GM23338 (cell line): ENCODE results near the gene SERINC4. TPM values are rescaled to one million over a fixed set of nuclear protein-coding genes. Genes with fewer than 3 reads are reported as not detected.

Experiments used
- ATAC-seq: fragments of 200-7000 bp; cut with Tn5 transposase; 3 replicates; pipeline ENCODE4 v1.9.1; 2020
- DNase-seq: peaks from one replicate; pipeline ENCODE4 v3.0.0-alpha.2; 2015; ENCODE audit warnings: low spot score
- H2AFZ ChIP-seq: fragments of 200-600 bp; sonication (generic); 2 replicates; pipeline ENCODE4 v1.8.0; 2016; ENCODE audit warnings: antibody characterized with exemption, mild to moderate bottlenecking, moderate library complexity
- H3F3A ChIP-seq: fragments of 200-600 bp; sonication (generic); replicated peaks from 2 replicates; pipeline ENCODE4 v1.8.0; 2017; ENCODE audit warnings: antibody characterized with exemption, mixed run types, low read depth
- H3K27ac ChIP-seq: fragments of 200-600 bp; sonication (generic); 2 replicates; pipeline ENCODE4 v1.6.1; 2016; ENCODE audit warnings: low read depth
- H3K27me3 ChIP-seq: fragments of 200-600 bp; sonication (generic); 2 replicates; pipeline ENCODE4 v1.8.0; 2016; ENCODE audit warnings: mild to moderate bottlenecking, mixed run types, moderate library complexity; ENCODE audit not compliant: insufficient read depth
- H3K36me3 ChIP-seq: fragments of 200-600 bp; sonication (generic); 2 replicates; pipeline ENCODE4 v1.8.0; 2016; ENCODE audit warnings: mild to moderate bottlenecking; ENCODE audit not compliant: insufficient read depth
- H3K4me1 ChIP-seq: fragments of 200-600 bp; sonication (generic); 2 replicates; pipeline ENCODE4 v1.8.0; 2016; ENCODE audit warnings: mild to moderate bottlenecking, moderate library complexity; ENCODE audit not compliant: insufficient read depth
- H3K4me2 ChIP-seq: fragments of 200-600 bp; sonication (generic); 2 replicates; pipeline ENCODE4 v1.7.1; 2017; ENCODE audit warnings: mixed run types
- H3K4me3 ChIP-seq: fragments of 200-600 bp; sonication (generic); 2 replicates; pipeline ENCODE4 v1.6.1; 2016; ENCODE audit warnings: mixed run types
- H3K79me2 ChIP-seq: fragments of 200-600 bp; sonication (generic); replicated peaks from 2 replicates; pipeline ENCODE4 v1.8.0; 2017; ENCODE audit warnings: mild to moderate bottlenecking; ENCODE audit not compliant: insufficient read depth
- H3K9me2 ChIP-seq: fragments of 200-600 bp; sonication (generic); 2 replicates; pipeline ENCODE4 v1.8.0; 2017; ENCODE audit not compliant: insufficient read depth
- H4K20me1 ChIP-seq: fragments of 200-600 bp; sonication (generic); replicated peaks from 2 replicates; pipeline ENCODE4 v1.8.0; 2017; ENCODE audit warnings: mild to moderate bottlenecking; ENCODE audit not compliant: insufficient read depth
- H3K27ac Mint-ChIP-seq: 2 replicates; pipeline ENCODE4 v1.8.0; 2020; ENCODE audit warnings: inconsistent platforms, mild to moderate bottlenecking, moderate library complexity, mixed read lengths
- H3K27me3 Mint-ChIP-seq: 3 replicates; pipeline ENCODE4 v1.8.0; 2022; ENCODE audit warnings: low read depth, mild to moderate bottlenecking, moderate library complexity, mixed read lengths, inconsistent platforms; ENCODE audit not compliant: insufficient read depth, poor library complexity
- H3K36me3 Mint-ChIP-seq: 3 replicates; pipeline ENCODE4 v1.8.0; 2021; ENCODE audit warnings: low read depth, mild to moderate bottlenecking, inconsistent platforms, moderate library complexity, mixed read lengths
- H3K4me1 Mint-ChIP-seq: 3 replicates; pipeline ENCODE4 v1.8.0; 2020; ENCODE audit warnings: mild to moderate bottlenecking, inconsistent platforms, mixed read lengths
- H3K4me3 Mint-ChIP-seq: 3 replicates; pipeline ENCODE4 v1.8.0; 2021; ENCODE audit warnings: moderate library complexity, mild to moderate bottlenecking, inconsistent platforms, mixed read lengths
- H3K9me3 Mint-ChIP-seq: 3 replicates; pipeline ENCODE4 v1.8.0; 2020; ENCODE audit warnings: moderate library complexity, mild to moderate bottlenecking, inconsistent platforms, mixed read lengths
- CREB1 ChIP-seq: fragments of 250-450 bp; sonication (Bioruptor Pico); IDR thresholded peaks from 2 replicates; pipeline ENCODE4 v1.5.0; 2020; ENCODE audit warnings: low read depth, mild to moderate bottlenecking, moderate library complexity
- EZH2 ChIP-seq: fragments of 200-600 bp; sonication (generic); IDR thresholded peaks from one replicate; pipeline ENCODE4 v1.8.0; 2017; ENCODE audit warnings: antibody characterized with exemption, mild to moderate bottlenecking, low read depth; ENCODE audit not compliant: unreplicated experiment
- EZH2phosphoT487 ChIP-seq: fragments of 200-600 bp; sonication (generic); IDR thresholded peaks from one replicate; pipeline ENCODE4 v1.8.1; 2018; ENCODE audit warnings: antibody characterized with exemption; ENCODE audit not compliant: unreplicated experiment
- JUNB ChIP-seq: IDR thresholded peaks from one replicate; pipeline ENCODE4 v1.6.1; 2016; ENCODE audit warnings: antibody characterized with exemption; ENCODE audit not compliant: unreplicated experiment
- NANOG ChIP-seq: IDR thresholded peaks from 2 replicates; pipeline ENCODE4 v1.6.1; 2016; ENCODE audit warnings: antibody characterized with exemption, borderline replicate concordance
- POLR2AphosphoS5 ChIP-seq: IDR thresholded peaks from 2 replicates; pipeline ENCODE4 v1.6.1; 2016; ENCODE audit warnings: antibody characterized with exemption, low read depth
- STAT1 ChIP-seq: IDR thresholded peaks from one replicate; pipeline ENCODE4 v1.6.1; 2016; ENCODE audit warnings: antibody characterized with exemption; ENCODE audit not compliant: unreplicated experiment
- ZNF114 ChIP-seq: fragments of 250-450 bp; sonication (Bioruptor Pico); IDR thresholded peaks from 2 replicates; pipeline ENCODE4 v1.5.0; 2020; ENCODE audit warnings: mild to moderate bottlenecking, moderate library complexity
- ZNF331 ChIP-seq: fragments of 250-450 bp; sonication (Bioruptor Pico); IDR thresholded peaks from 2 replicates; pipeline ENCODE4 v1.5.0; 2020; ENCODE audit warnings: low read depth, mild to moderate bottlenecking, moderate library complexity
- polyA plus RNA-seq: library from polyadenylated mRNA; unstranded; fragments of >200 nt; fragmentation: Nextera tagmentation; extraction: Ambion mirVana; gene quantifications from 2 replicates; pipeline ENCODE4 v1.2.1, GENCODE V29; 2016
- total RNA-seq: library from RNA; depleted of rRNA; stranded (reverse); fragments of >200 nt; shearing (Covaris generic); gene quantifications from 2 replicates; pipeline ENCODE4 v1.2.3, GENCODE V29; 2014
- TF ChIP-seq, protein P1 (sequence below): IDR thresholded peaks from 2 replicates; pipeline ENCODE4 v1.6.1; 2016; ENCODE audit warnings: antibody characterized with exemption
- TF ChIP-seq, protein P2 (sequence below): IDR thresholded peaks from one replicate; pipeline ENCODE4 v1.6.1; 2018; ENCODE audit warnings: antibody characterized with exemption; ENCODE audit not compliant: unreplicated experiment
- TF ChIP-seq, protein P3 (sequence below), 2 experiments: fragments of 200-600 bp in 1 of 2; sonication (generic) in 1 of 2; conservative IDR thresholded peaks; 2 replicates each; pipeline versions ENCODE4 v1.5.1 to v1.6.1; 2016 to 2017; ENCODE audit warnings: antibody characterized with exemption in 2 of 2, low read depth in 2 of 2, mild to moderate bottlenecking in 2 of 2, moderate library complexity in 1 of 2
- TF ChIP-seq, protein P4 (sequence below): fragments of 250-450 bp; sonication (Bioruptor Pico); IDR thresholded peaks from 2 replicates; pipeline ENCODE4 v1.5.0; 2020; ENCODE audit warnings: mild to moderate bottlenecking, moderate library complexity

The SERINC4 gene
- total and polyA plus RNA-seq, 2 experiments from 2014 or later = not detected

DNA sequence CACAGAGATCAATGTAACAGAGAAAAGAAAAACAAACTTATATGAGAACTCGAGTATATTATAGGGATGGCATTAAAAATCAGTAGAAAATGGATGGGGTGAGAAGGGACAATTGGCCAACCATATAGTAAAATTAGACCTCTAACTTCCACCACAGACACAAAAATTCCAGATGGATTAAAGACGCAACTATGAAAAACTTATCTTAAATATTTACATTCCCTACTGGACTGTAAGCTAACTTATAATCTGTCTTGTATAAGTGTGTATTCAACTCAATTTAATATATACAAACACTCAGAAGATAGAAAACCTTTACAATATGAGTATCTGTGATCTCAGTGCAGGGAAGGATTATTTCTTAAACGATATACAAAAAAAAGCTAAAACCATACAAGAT is 21.5 kb upstream of the SERINC4 start:
- H3K27ac Mint-ChIP-seq = no peak overlapping the region
- no peak overlapping the region for H3K4me2 ChIP-seq
- no peak overlapping the region for H3K4me3 Mint-ChIP-seq
- peaks cover 23% of the 10 kb centered on the region for H3K27me3 Mint-ChIP-seq
- H3F3A ChIP-seq = peaks cover 6% of the 10 kb centered on the region
- peaks cover 12% of the 10 kb centered on the region for H3K36me3 ChIP-seq
- TF ChIP-seq NANOG (no peak), JUNB (no peak), POLR2AphosphoS5 (no peak), ZNF114 (CRISPR knock-in tag) (no peak), ZNF331 (no peak), CREB1 (CRISPR knock-in tag) (no peak), EZH2phosphoT487 (no peak), STAT1 (no peak), EZH2 (no peak)
- TF ChIP-seq, protein P1, sequence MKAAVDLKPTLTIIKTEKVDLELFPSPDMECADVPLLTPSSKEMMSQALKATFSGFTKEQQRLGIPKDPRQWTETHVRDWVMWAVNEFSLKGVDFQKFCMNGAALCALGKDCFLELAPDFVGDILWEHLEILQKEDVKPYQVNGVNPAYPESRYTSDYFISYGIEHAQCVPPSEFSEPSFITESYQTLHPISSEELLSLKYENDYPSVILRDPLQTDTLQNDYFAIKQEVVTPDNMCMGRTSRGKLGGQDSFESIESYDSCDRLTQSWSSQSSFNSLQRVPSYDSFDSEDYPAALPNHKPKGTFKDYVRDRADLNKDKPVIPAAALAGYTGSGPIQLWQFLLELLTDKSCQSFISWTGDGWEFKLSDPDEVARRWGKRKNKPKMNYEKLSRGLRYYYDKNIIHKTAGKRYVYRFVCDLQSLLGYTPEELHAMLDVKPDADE = no peak
- TF ChIP-seq, protein P2, sequence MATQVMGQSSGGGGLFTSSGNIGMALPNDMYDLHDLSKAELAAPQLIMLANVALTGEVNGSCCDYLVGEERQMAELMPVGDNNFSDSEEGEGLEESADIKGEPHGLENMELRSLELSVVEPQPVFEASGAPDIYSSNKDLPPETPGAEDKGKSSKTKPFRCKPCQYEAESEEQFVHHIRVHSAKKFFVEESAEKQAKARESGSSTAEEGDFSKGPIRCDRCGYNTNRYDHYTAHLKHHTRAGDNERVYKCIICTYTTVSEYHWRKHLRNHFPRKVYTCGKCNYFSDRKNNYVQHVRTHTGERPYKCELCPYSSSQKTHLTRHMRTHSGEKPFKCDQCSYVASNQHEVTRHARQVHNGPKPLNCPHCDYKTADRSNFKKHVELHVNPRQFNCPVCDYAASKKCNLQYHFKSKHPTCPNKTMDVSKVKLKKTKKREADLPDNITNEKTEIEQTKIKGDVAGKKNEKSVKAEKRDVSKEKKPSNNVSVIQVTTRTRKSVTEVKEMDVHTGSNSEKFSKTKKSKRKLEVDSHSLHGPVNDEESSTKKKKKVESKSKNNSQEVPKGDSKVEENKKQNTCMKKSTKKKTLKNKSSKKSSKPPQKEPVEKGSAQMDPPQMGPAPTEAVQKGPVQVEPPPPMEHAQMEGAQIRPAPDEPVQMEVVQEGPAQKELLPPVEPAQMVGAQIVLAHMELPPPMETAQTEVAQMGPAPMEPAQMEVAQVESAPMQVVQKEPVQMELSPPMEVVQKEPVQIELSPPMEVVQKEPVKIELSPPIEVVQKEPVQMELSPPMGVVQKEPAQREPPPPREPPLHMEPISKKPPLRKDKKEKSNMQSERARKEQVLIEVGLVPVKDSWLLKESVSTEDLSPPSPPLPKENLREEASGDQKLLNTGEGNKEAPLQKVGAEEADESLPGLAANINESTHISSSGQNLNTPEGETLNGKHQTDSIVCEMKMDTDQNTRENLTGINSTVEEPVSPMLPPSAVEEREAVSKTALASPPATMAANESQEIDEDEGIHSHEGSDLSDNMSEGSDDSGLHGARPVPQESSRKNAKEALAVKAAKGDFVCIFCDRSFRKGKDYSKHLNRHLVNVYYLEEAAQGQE = no peak
- TF ChIP-seq, protein P3, sequence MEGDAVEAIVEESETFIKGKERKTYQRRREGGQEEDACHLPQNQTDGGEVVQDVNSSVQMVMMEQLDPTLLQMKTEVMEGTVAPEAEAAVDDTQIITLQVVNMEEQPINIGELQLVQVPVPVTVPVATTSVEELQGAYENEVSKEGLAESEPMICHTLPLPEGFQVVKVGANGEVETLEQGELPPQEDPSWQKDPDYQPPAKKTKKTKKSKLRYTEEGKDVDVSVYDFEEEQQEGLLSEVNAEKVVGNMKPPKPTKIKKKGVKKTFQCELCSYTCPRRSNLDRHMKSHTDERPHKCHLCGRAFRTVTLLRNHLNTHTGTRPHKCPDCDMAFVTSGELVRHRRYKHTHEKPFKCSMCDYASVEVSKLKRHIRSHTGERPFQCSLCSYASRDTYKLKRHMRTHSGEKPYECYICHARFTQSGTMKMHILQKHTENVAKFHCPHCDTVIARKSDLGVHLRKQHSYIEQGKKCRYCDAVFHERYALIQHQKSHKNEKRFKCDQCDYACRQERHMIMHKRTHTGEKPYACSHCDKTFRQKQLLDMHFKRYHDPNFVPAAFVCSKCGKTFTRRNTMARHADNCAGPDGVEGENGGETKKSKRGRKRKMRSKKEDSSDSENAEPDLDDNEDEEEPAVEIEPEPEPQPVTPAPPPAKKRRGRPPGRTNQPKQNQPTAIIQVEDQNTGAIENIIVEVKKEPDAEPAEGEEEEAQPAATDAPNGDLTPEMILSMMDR (conservative IDR thresholded peaks at IDR 0.05; ENCODE audit: low read depth in 2 of 2) = no peak
- TF ChIP-seq, protein P4, sequence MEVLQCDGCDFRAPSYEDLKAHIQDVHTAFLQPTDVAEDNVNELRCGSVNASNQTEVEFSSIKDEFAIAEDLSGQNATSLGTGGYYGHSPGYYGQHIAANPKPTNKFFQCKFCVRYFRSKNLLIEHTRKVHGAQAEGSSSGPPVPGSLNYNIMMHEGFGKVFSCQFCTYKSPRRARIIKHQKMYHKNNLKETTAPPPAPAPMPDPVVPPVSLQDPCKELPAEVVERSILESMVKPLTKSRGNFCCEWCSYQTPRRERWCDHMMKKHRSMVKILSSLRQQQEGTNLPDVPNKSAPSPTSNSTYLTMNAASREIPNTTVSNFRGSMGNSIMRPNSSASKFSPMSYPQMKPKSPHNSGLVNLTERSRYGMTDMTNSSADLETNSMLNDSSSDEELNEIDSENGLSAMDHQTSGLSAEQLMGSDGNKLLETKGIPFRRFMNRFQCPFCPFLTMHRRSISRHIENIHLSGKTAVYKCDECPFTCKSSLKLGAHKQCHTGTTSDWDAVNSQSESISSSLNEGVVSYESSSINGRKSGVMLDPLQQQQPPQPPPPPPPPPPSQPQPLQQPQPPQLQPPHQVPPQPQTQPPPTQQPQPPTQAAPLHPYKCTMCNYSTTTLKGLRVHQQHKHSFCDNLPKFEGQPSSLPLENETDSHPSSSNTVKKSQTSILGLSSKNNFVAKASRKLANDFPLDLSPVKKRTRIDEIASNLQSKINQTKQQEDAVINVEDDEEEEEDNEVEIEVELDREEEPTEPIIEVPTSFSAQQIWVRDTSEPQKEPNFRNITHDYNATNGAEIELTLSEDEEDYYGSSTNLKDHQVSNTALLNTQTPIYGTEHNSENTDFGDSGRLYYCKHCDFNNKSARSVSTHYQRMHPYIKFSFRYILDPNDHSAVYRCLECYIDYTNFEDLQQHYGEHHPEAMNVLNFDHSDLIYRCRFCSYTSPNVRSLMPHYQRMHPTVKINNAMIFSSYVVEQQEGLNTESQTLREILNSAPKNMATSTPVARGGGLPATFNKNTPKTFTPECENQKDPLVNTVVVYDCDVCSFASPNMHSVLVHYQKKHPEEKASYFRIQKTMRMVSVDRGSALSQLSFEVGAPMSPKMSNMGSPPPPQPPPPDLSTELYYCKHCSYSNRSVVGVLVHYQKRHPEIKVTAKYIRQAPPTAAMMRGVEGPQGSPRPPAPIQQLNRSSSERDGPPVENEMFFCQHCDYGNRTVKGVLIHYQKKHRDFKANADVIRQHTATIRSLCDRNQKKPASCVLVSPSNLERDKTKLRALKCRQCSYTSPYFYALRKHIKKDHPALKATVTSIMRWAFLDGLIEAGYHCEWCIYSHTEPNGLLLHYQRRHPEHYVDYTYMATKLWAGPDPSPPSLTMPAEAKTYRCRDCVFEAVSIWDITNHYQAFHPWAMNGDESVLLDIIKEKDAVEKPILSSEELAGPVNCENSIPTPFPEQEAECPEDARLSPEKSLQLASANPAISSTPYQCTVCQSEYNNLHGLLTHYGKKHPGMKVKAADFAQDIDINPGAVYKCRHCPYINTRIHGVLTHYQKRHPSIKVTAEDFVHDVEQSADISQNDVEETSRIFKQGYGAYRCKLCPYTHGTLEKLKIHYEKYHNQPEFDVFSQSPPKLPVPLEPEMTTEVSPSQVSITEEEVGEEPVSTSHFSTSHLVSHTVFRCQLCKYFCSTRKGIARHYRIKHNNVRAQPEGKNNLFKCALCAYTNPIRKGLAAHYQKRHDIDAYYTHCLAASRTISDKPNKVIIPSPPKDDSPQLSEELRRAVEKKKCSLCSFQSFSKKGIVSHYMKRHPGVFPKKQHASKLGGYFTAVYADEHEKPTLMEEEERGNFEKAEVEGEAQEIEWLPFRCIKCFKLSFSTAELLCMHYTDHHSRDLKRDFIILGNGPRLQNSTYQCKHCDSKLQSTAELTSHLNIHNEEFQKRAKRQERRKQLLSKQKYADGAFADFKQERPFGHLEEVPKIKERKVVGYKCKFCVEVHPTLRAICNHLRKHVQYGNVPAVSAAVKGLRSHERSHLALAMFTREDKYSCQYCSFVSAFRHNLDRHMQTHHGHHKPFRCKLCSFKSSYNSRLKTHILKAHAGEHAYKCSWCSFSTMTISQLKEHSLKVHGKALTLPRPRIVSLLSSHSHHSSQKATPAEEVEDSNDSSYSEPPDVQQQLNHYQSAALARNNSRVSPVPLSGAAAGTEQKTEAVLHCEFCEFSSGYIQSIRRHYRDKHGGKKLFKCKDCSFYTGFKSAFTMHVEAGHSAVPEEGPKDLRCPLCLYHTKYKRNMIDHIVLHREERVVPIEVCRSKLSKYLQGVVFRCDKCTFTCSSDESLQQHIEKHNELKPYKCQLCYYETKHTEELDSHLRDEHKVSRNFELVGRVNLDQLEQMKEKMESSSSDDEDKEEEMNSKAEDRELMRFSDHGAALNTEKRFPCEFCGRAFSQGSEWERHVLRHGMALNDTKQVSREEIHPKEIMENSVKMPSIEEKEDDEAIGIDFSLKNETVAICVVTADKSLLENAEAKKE (CRISPR knock-in tag) = no peak
- H3K9me3 Mint-ChIP-seq = peaks cover 22% of the 10 kb centered on the region
- H3K9me2 ChIP-seq = peaks cover 12% of the 10 kb centered on the region
- ATAC-seq = no peak
- no peak overlapping the region for H3K27ac ChIP-seq
- H3K27me3 ChIP-seq = peaks cover 15% of the 10 kb centered on the region
- peaks cover 18% of the 10 kb centered on the region for H4K20me1 ChIP-seq
- H3K4me1 Mint-ChIP-seq = 0 out of 3 replicates have a peak, but pooled peaks cover 2% of the 10 kb centered on the region
- H3K4me3 ChIP-seq = no peak overlapping the region
- H3K79me2 ChIP-seq = peaks cover 64% of the 10 kb centered on the region
- peaks cover 37% of the 10 kb centered on the region; the same call in 2 of the 3 replicates for H3K36me3 Mint-ChIP-seq
- no peaks in the 10 kb centered on the region for H3K4me1 ChIP-seq
- H2AFZ ChIP-seq = no peak overlapping the region
- no peak for DNase-seq
